ENCODE results near the gene ATP1A4.

The ATP1A4 gene

GRCh38 chr1:160130486-160130885 lies 20.9 kb upstream of the ATP1A4 start (continued):
- TF ChIP-seq ZNF600 (tag by site-specific recombination; IDR thresholded peaks at IDR 0.05) (no peak), ZBTB20 (tag by site-specific recombination; IDR thresholded peaks at IDR 0.05) (no peak)
- TF ChIP-seq, protein P1, sequence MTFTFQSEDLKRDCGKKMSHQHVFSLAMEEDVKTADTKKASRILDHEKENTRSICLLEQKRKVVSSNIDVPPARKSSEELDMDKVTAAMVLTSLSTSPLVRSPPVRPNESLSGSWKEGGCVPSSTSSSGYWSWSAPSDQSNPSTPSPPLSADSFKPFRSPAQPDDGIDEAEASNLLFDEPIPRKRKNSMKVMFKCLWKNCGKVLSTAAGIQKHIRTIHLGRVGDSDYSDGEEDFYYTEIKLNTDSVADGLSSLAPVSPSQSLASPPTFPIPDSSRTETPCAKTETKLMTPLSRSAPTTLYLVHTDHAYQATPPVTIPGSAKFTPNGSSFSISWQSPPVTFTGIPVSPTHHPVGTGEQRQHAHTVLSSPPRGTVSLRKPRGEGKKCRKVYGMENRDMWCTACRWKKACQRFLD (tag by site-specific recombination; IDR thresholded peaks at IDR 0.05) = no peak

DNA sequence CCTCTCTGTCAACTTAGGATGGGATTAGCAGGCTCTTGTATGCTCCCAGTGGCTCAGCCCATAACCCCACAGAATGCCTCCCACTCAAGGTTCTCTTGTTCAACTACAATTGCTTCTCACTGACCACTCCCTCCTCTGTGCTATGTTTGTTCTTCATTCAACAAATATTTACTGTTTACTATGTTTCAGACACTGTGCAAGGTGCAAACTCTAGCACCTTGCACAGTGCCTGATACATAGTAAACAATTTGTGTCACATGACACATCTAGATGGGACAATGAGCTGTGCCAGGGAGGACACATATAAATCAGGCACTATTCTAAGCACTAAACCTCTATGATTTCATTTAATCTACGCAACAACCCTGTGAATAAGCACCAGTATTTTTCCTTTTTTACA lies 20.5 kb upstream of the ATP1A4 start:
- ChIA-PET POLR2A (no interaction called here), CTCF (no interaction called here)
- no peaks in the 10 kb centered on the region for H3K4me1 ChIP-seq (ENCODE audit: control insufficient read depth, insufficient read depth, low read length)
- no peaks in the 10 kb centered on the region for H3K9me3 ChIP-seq (ENCODE audit: control insufficient read depth, insufficient read depth, low read depth, low read length)
- H3K36me3 ChIP-seq (ENCODE audit: control insufficient read depth in 2 of 2, insufficient read depth in 1 of 2, low read length in 2 of 2) = no peaks in the 10 kb centered on the region
- H3K4me3 ChIP-seq (ENCODE audit: low read depth, low read length) = no peak overlapping the region
- H3K27ac ChIP-seq (ENCODE audit: extremely low read depth, low read depth, low read length) = no peak overlapping the region
- TF ChIP-seq EGR2 (tag by site-specific recombination; IDR thresholded peaks at IDR 0.05; ENCODE audit: low read depth) (peak; percentile 51; the same call in 1 of the 2 replicates), ZNF785 (tag by site-specific recombination; IDR thresholded peaks at IDR 0.05) (no peak)

- H3K4me1 ChIP-seq (ENCODE audit: control insufficient read depth, insufficient read depth, low read length) = no peaks in the 10 kb centered on the region
- H3K4me3 ChIP-seq (ENCODE audit: low read depth, low read length) = no peak overlapping the region
- no peak overlapping the region for H3K27ac ChIP-seq (ENCODE audit: extremely low read depth, low read depth, low read length)
- CTCF ChIA-PET = interaction anchor here (0.5 to 0.6 kb wide), 2 partner anchors 30 to 124 kb away, joined by 3 to 4 read pairs; no protein-coding TSS in a partner anchor
- H3K9me3 ChIP-seq (ENCODE audit: control insufficient read depth, insufficient read depth, low read depth, low read length) = no peaks in the 10 kb centered on the region
- POLR2A ChIA-PET = no interaction called here
- H3K36me3 ChIP-seq (ENCODE audit: control insufficient read depth in 2 of 2, insufficient read depth in 1 of 2, low read length in 2 of 2) = no peaks in the 10 kb centered on the region
- TF ChIP-seq ZBTB8A (tag by site-specific recombination; IDR thresholded peaks at IDR 0.05) (no peak), SCRT1 (tag by site-specific recombination; IDR thresholded peaks at IDR 0.05; ENCODE audit: borderline replicate concordance) (no peak), ZNF701 (tag by site-specific recombination; IDR thresholded peaks at IDR 0.05) (no peak), ZNF600 (tag by site-specific recombination; IDR thresholded peaks at IDR 0.05) (no peak)
Measured at GRCh38 chr1:160131803-160132565, 19.4 kb upstream of the ATP1A4 start.

- POLR2A ChIA-PET = no interaction called here
- H3K4me3 ChIP-seq (ENCODE audit: low read depth, low read length) = no peak overlapping the region
- H3K4me1 ChIP-seq (ENCODE audit: control insufficient read depth, insufficient read depth, low read length) = no peaks in the 10 kb centered on the region
- no peaks in the 10 kb centered on the region for H3K9me3 ChIP-seq (ENCODE audit: control insufficient read depth, insufficient read depth, low read depth, low read length)
- H3K27ac ChIP-seq (ENCODE audit: extremely low read depth, low read depth, low read length) = no peak overlapping the region
- peak; percentile 100 for TF ChIP-seq ZFHX2 (tag by site-specific recombination; conservative IDR thresholded peaks at IDR 0.05)
- TF ChIP-seq, protein P2, sequence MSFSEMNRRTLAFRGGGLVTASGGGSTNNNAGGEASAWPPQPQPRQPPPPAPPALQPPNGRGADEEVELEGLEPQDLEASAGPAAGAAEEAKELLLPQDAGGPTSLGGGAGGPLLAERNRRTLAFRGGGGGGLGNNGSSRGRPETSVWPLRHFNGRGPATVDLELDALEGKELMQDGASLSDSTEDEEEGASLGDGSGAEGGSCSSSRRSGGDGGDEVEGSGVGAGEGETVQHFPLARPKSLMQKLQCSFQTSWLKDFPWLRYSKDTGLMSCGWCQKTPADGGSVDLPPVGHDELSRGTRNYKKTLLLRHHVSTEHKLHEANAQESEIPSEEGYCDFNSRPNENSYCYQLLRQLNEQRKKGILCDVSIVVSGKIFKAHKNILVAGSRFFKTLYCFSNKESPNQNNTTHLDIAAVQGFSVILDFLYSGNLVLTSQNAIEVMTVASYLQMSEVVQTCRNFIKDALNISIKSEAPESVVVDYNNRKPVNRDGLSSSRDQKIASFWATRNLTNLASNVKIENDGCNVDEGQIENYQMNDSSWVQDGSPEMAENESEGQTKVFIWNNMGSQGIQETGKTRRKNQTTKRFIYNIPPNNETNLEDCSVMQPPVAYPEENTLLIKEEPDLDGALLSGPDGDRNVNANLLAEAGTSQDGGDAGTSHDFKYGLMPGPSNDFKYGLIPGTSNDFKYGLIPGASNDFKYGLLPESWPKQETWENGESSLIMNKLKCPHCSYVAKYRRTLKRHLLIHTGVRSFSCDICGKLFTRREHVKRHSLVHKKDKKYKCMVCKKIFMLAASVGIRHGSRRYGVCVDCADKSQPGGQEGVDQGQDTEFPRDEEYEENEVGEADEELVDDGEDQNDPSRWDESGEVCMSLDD (tag by site-specific recombination; IDR thresholded peaks at IDR 0.05) = no peak
- no peak for TF ChIP-seq ZNF239 (tag by site-specific recombination; IDR thresholded peaks at IDR 0.05)
- TF ChIP-seq EGR2 (tag by site-specific recombination; IDR thresholded peaks at IDR 0.05; ENCODE audit: low read depth) = peak; percentile 100
- no peak for TF ChIP-seq ZNF248 (tag by site-specific recombination; IDR thresholded peaks at IDR 0.05)
- peak; percentile 87 for TF ChIP-seq ZSCAN4 (tag by site-specific recombination; IDR thresholded peaks at IDR 0.05)
- CTCF ChIA-PET = no interaction called here
- H3K36me3 ChIP-seq (ENCODE audit: control insufficient read depth in 2 of 2, insufficient read depth in 1 of 2, low read length in 2 of 2) = no peaks in the 10 kb centered on the region
Measured at GRCh38 chr1:160133990-160134770, 17.2 kb upstream of the ATP1A4 start.
